Kasumi-1 (cell line): ENCODE results near the gene NSD2.

ENCODE experiments used
- DNase-seq, 2 experiments: peaks; one replicate each; lab custom pipeline; 2025; lab: John Stamatoyannopoulos, UW

Gene NSD2

DNA sequence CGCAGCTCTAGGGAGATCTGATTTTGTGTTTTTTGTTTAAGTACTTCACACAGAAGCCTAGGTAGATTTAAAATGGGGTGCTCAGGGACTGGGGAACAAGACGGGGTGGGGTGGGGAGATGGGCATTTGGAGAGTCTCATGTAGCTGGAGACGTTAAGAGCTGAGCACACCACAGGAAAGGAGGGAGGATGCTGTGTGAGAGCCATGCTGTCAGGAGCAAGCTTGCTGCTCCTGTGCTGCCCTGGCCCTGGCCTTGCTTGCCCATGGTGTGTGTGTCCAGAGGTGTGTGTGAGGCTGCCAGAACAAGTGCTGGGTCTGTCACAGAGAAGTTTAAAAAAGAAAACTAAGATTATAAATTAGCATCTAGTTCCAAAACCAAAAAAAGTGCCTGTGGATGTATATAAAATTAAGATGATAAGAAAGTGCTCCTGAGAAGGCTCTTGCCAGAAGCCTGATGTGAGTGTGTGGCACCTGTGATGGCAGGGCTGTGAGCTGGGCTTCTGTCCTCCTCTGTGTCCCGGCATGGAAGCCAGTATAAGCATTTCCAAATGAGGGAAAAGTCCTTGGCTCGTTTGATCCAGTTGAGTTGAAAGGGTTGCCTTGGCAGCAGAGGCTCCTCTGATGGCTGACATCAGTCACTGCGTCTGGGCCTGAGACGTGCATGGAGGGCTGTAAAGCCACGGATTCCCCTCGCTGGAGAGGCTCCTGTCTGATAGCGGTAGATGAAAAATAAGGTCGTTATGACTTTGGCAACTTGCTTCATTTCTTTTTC, 74.1 kb downstream of the NSD2 start:
- DNase-seq: no peak

DNA sequence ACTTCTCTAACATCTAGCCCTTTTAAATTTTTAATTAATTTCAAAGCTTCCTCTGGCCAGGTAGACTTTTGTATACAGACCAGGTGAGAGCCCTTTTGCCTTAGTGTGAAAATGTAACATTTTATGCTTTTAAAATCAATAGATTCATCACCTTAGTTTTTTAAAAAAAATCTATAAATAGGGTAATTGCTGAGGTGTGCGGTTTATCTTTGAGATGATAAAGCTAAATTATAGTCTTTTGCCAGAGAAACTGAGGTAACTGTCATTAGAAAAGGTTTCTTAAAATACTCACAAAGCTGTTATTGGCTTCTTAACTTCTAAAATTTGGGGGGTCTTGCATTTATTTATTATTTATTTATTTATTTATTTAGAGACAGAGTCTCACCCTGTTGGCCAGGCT, 74.7 kb downstream of the NSD2 start:
- DNase-seq: no peak

GRCh38 chr4:1948232-1948631, 77.0 kb downstream of the NSD2 start:
- no peak for DNase-seq

- no peak for DNase-seq
Observed at GRCh38 chr4:1948892-1949436, 77.8 kb downstream of the NSD2 start.

DNA sequence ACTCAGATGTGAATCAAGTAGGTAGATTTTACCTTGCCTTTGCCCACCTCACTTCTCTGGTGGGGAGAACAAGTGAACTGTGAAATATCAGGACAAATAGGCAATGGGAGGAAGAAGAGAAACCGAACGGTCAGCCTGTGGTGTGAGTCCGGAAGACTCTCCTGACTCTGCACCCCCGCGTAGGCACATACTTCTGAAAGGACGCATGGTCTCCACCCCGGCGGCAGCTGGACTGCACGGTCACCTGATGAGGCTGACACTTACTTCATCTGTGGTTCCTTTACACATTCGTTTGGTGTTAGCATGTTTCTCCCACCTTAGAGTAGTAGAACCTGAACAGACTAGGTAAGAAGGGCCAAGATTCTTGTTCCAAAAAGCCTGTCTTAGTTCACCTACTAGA, 79.2 kb downstream of the NSD2 start:
- no peak for DNase-seq

- DNase-seq: no peak
Observed at GRCh38 chr4:1952058-1952700, 81.0 kb downstream of the NSD2 start.

DNA sequence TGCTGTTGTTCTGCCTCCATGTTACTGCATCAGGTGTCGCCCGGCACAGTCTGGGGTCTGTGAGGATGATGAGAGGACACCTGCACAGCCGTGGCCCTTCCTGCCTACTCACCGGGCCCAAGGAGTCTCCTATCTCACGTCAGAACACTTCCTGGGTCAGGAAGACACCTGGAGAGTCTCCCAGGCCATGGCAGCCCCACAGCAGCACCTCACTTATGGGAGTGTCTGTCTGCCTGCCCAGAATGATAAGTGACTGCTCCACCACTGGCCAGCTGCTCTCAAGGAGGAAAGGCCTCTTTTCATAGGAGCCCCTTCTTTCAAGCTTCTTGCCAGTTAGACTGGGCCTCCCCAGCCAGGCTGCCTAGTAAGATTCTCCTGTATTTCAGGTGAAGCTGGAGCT, 81.5 kb downstream of the NSD2 start:
- DNase-seq: no peak

GRCh38 chr4:1953335-1953734, 82.1 kb downstream of the NSD2 start:
- no peak for DNase-seq

- no peak for DNase-seq
Observed at GRCh38 chr4:1956631-1957030, 85.4 kb downstream of the NSD2 start.

DNA sequence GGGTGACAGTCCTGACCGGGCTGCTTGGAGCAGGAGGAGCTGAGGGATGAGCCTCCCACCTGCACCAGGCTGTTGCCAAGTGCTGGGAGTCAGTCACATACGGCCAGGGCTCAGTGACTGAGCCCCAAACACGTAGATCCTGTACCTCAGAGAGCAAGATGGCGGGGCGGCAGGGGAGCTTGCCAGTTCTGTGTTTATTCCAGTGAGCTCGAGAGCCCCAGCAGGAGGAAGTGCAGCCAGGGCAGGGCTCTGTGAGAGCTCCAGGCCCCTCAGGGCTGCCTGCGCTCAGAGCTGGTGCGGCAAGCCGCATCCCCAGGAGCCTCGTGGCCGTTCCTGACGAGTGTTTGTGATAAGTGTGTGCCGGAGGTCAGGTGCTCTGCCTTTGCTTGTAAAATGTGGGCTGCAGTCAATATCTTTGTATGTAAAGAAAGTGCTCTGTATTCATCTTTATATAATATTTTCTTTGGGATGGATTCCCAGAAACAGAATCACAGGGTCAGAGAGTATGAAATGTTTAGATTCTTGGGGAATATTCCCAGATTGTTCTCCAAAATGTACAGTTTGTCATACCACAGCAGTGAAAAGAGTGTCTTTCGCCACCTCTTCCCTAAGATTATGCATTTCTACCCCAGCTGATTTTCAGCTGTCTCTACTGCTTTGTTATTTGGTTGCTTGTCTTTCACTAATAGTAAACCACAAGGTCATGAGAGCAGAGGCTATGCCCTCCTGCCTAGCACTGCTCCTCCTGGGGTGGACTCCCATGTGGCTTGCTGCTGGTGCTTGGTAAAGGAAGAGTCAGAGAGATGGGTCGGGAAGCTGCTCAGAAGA, 87.3 kb downstream of the NSD2 start:
- no peak for DNase-seq

DNA sequence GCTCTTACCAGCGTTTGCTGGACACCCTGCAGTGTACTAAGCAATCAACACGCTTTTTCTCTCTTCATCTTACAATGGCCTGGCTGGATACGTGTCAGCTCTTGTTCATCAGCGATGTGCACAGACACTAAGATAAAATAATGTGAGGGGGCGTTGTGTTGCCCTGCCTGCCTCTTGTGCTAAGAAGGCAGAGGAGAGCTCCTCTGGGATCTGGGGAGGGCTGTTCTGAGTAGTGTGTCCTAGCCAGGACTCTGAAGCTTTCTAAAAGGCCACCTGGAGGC, 87.9 kb downstream of the NSD2 start:
- no peak for DNase-seq

GRCh38 chr4:1960170-1960825, 89.1 kb downstream of the NSD2 start:
- no peak for DNase-seq

DNA sequence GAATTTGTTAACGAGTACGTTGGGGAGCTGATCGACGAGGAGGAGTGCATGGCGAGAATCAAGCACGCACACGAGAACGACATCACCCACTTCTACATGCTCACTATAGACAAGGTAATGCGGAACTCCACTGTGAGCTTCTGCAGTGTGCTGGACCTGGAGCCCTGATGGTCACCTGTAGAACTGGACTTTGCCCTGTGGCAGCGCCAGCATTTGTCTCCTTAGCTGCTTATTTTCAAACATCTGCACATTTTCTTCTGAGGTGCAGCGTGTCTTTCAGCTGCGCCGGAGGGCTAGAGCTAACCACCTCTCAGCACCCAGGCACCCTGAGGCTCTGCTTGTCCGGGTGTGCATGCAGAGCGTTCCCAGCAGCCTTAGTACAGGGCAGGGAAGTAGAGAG, 89.8 kb downstream of the NSD2 start:
- DNase-seq: no peak

DNA sequence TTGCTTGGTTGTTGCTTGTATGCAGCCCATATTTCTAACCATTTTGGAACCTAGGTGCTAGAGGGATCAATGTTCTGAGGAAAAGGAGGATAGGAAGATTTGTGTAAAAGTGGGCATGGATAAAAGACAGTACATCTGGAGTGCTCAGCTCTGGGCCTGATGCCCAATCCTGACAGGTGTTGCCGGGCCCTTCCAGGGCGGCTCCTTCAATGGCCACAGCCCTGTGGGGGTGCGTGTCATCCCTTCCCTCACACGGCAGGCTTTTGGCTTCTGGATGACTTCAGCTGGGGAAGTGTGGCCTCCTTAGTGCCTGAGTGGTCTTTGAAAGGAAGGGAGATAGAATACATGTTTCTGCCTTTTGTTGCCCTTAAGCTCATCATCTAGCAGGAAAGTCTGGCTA, 90.4 kb downstream of the NSD2 start:
- DNase-seq: no peak

DNA sequence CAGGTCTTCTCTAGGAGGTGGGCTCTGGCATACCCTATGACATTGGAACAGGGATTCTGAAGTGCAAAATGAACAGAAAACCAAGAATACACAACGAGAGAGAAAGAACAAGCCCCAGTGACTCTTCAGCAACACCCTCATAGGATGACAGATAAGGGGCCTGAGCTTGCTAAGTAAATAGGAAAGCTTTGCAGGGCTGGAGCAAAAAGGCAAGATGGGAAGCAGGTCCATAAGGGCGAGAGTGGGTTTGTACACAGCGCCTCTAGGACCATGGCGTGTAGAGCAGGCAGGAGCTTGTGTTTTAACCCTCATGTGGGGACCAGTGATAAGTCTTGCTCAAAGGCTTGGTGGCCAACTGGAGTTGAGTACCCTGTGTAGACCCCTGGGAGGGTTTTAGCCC, 91.8 kb downstream of the NSD2 start:
- no peak for DNase-seq

DNA sequence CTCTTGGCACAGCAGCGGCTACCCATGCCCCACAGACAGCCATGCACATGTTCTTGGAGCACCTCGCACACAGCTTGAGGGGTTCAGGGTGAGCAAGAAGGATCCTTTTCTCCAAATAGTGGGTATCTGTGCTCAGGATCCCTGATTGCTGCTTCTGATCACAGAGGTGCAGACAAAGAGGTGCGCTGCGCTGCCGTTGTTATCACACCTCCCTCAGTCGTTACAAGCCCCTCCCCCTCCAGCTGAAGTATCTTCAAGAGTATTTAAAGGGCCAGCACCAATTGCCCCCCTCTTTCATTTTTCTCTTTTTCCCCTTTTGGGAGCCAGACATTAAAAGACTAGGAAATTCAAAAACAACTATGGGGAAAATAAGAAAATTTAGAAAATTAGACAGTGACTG, 93.2 kb downstream of the NSD2 start:
- DNase-seq: no peak

GRCh38 chr4:1964971-1965370, 93.8 kb downstream of the NSD2 start:
- DNase-seq: no peak

DNA sequence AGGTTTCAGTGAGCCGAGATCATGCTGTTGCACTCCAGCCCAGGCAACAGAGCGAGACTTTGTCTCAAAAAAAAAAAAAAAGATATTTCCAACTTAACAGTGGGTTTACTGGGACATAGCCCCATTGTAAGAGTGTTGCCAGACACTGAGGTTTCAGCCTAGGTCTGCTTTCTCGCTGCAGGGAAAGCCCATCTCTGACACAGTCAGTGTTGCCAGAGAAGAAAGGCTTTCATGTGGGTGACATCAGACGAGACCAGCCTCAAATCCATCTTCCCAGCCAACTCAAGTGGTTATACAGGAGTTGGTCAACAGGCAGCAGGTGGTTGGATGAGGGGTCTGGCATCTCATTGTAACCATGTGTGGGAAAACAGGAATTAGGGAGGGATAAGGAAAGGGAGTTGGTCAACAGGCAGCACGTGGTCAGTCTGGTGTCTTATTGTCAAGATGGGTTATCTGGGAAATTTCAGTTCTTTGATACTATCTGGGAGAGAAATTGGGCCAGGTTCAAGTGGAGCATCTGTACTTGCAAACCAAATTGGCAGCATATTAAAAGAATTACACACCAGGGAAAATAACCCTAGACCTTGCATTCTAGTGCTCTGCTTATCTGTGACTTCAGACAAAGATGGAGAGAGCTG, 96.4 kb downstream of the NSD2 start:
- no peak for DNase-seq

- no peak for DNase-seq
Observed at GRCh38 chr4:1968686-1969295, 97.6 kb downstream of the NSD2 start.

- DNase-seq: no peak
Observed at GRCh38 chr4:1969928-1970723, 98.9 kb downstream of the NSD2 start.

DNA sequence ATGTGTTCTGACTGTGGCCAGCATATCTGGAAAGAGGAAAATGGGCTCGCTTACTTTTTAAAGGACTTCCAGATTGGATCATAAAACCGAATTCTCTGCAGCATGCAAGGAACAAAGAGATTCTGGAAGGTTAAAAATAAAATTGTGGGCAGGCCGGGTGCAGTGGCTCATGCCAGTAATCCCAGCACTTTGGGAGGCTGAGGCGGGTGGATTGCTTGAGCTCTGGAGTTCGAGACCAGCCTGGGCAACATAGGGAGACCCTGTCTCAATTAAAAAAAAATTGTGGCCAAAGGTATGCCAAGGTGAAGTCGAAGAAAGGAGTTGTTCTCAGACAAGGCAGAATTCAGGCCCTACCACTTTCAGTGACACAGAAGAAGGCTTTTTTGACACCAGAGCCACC, 99.7 kb downstream of the NSD2 start:
- no peak for DNase-seq
